ENCODE results near the gene TFB1M.

Gene TFB1M

DNA sequence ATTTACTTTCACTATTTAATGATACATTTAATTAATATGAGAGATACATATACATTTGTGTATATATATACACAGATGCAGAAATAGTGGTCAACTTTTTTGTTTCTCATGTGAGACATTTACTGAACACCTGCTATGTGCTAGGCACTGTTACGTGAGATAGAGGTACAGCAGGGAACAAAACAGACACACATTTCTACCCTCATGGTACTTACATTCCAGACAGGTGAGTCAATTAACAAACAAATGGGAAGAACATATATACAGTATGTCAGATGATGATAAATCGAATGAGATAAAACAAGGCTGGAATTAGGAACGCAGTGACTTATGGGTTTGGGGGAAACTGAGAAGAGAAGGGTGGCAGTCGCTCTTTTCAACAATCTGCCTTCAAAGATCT, 5.1 kb downstream of the TFB1M start:
- DNase-seq (ENCODE audit: low spot score) = no peak
- TF ChIP-seq, protein P1, sequence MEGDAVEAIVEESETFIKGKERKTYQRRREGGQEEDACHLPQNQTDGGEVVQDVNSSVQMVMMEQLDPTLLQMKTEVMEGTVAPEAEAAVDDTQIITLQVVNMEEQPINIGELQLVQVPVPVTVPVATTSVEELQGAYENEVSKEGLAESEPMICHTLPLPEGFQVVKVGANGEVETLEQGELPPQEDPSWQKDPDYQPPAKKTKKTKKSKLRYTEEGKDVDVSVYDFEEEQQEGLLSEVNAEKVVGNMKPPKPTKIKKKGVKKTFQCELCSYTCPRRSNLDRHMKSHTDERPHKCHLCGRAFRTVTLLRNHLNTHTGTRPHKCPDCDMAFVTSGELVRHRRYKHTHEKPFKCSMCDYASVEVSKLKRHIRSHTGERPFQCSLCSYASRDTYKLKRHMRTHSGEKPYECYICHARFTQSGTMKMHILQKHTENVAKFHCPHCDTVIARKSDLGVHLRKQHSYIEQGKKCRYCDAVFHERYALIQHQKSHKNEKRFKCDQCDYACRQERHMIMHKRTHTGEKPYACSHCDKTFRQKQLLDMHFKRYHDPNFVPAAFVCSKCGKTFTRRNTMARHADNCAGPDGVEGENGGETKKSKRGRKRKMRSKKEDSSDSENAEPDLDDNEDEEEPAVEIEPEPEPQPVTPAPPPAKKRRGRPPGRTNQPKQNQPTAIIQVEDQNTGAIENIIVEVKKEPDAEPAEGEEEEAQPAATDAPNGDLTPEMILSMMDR (IDR thresholded peaks at IDR 0.05; ENCODE audit: extremely low read depth, missing control alignments) = no peak

DNA sequence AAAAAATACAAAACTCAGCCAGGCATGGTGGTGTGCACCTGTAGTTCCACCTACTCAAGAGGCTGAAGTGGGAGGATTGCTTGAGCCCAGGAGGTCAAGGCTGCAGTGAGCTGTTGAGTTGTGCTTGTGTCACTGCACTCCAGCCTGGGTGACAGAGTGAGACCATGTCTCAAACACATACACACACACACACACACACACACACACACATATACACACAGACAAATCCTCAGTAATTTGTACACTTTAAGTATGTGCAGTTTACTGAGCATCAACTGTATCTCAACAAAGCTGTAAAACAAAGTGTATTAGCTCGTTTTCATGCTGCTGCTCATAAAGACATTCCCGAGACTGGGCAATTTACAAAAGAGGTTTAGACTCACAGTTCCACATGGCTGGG, 7.3 kb downstream of the TFB1M start:
- DNase-seq (ENCODE audit: low spot score) = no peak
- TF ChIP-seq, protein P1 (IDR thresholded peaks at IDR 0.05; ENCODE audit: extremely low read depth, missing control alignments) = no peak

DNA sequence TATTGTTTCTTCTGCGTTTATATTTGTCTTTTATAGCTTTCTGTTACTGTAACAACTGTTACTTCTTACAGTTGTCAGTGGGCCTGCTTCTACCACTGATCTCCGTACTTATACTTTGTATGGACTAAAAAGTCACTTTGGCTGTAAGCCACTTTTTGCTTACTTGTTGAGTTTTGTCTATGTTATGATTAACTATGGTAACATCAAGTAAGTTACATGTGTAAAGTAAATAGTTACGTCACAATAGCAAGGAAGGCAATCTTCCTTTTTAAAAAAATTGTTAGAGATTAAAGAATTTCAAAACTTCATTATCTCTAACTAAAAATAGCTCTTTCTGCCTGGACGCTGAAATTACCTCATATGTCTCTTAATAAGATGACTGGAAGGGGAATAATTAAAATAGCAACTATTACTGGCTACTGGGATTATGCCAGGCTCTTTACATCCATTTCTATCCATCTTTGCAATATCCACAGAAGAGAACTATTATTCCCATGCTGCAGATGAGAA, 10.9 kb downstream of the TFB1M start:
- no peak for DNase-seq (ENCODE audit: low spot score)
- TF ChIP-seq, protein P1 (IDR thresholded peaks at IDR 0.05; ENCODE audit: extremely low read depth, missing control alignments) = no peak

DNA sequence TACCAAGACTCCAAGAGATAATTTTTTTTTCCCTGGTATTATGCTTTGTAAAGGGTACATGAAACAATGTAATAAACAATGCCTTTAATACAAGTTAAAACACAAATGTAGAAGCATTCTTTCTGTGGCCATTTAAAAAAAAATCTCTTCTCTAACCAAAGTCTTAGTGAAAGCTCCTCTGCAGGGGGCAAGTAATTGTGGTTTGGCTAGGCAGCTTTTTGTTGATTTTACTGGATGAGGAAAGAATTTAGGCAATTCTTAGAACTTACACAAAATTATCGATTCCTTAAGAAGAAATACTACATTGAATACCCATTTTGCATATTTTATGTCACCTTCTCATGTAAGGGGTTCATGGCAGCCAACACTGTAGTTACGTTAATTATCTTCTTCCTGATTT, 12.4 kb downstream of the TFB1M start:
- TF ChIP-seq, protein P1 (IDR thresholded peaks at IDR 0.05; ENCODE audit: extremely low read depth, missing control alignments) = no peak
- DNase-seq (ENCODE audit: low spot score) = no peak

DNA sequence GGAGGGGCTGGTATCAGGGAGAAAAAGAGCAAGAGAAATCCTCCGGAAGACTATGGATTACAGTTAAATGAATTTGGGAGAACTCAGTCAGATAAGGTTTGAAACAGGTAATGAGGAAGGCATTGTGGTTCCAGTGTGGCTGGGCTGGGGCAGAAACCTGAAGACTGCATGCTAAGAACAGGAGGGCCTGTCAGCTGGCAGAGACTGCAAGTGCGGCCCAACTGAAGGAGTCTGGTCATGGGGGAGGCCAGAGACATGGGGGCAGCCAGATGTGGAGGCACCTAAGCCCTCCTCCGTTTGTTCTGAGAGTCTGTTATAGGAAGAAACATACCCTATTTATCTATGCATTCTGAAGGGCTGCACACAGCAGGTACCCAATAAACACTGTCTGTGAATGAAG, 16.6 kb downstream of the TFB1M start:
- DNase-seq (ENCODE audit: low spot score) = no peak
- TF ChIP-seq, protein P1 (IDR thresholded peaks at IDR 0.05; ENCODE audit: extremely low read depth, missing control alignments) = no peak

DNA sequence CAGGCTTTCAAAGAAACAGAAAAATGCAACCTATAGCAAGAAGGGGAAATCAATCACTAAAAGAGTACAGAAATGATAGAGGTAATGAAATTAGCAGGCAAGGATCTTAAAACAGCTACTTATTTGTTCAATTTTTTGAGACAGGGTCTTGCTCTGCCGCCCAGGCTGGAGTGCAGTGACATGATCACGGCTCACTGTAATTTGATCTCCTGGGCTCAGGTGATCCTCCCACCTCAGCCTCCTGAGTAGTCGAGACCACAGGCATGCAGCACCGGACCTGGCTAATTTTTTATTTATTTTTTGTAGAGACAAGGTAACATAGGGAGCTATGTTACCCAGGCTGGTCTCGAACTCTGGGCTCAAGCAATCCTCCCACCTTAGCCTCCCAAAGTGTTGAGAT, 21.6 kb downstream of the TFB1M start:
- no peak for DNase-seq (ENCODE audit: low spot score)
- TF ChIP-seq, protein P1 (IDR thresholded peaks at IDR 0.05; ENCODE audit: extremely low read depth, missing control alignments) = no peak

DNA sequence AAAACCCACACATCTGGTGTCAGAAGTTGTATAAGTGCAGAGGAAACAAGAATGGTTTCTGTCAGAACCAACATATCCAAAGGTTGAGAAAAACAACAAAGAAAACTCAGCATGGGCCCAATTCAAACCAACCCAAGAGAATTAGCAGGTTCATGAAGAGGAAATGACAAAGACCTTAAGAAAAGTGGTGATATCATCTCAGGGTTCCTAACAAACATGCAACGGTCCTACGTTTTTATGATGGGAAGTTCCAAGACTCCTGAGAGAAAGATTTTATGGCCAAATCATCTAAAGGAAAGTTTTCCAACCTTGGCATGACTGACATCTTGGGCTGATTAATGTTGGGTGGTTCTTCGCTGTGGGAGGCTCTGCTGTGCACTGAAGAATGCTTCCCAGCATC, 23.0 kb downstream of the TFB1M start:
- no peak for DNase-seq (ENCODE audit: low spot score)
- TF ChIP-seq, protein P1 (IDR thresholded peaks at IDR 0.05; ENCODE audit: extremely low read depth, missing control alignments) = no peak

Data from GM20000 (cell line).